ENCODE data around the gene FAM13C.

Gene FAM13C

DNA sequence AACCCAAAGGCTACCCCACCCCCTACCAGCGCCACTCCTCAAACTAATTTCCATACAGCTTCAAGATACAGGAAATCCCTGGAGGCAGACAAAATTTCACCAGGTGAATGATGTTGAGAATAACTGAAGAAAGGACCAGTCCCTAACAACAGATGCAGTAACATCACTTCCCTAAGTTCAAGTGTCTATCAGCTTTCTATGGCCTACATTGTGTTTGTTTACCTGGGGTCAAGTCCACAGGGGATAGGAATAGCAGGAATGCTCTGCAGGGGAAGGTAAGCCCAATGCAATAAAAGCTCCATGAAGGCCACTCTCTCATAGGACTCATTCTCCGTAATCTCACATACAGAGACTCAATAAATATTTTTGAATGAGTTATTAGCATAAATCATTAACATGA is 26.9 kb downstream of the FAM13C start:
- H3K36me3 ChIP-seq (ENCODE audit: insufficient read depth, low read length), result no peaks in the 10 kb centered on the region
- H3K4me3 ChIP-seq, result no peak overlapping the region
- DNase-seq (ENCODE audit: low read depth, low spot score), result no peak
- H3K27ac ChIP-seq, result no peak overlapping the region
- TF ChIP-seq EZH2 (IDR thresholded peaks at IDR 0.05) (no peak), POLR2AphosphoS5 (IDR thresholded peaks at IDR 0.05; ENCODE audit: borderline replicate concordance, low read depth, low read length) (no peak), FOXP2 (optimal IDR thresholded peaks at IDR 0.05; ENCODE audit: control extremely low read depth, extremely low read length, insufficient read depth) (no peak)
- no peaks in the 10 kb centered on the region for H3K9me3 ChIP-seq (ENCODE audit: low read depth, low read length)
- H3K9ac ChIP-seq (ENCODE audit: insufficient read length), result no peak overlapping the region

DNA sequence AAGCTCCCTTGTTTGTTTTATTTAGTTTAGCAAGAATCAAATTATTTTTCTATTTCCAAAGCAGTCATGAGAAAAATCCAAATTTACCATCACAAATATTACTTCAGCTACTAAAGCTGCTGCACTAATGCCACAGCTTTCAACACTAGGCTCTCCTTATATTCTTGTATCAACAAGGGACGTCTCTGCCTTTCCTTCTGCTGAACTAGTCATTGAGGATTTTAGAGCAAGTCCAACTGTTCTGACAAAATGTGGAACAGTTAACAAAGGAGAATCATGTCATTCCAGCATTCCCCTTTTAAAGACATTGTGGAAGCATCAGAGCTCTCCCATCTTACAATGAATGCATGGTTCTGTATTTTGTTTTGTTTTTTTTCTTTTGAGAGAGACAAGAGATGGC is 28.6 kb downstream of the FAM13C start:
- Histone ChIP-seq H3K9me3 (ENCODE audit: low read depth, low read length) (no peaks in the 10 kb centered on the region), H3K27ac (no peak overlapping the region), H3K9ac (ENCODE audit: insufficient read length) (no peak overlapping the region), H3K36me3 (ENCODE audit: insufficient read depth, low read length) (no peaks in the 10 kb centered on the region), H3K4me3 (no peak overlapping the region)
- no peak for TF ChIP-seq FOXP2 (optimal IDR thresholded peaks at IDR 0.05; ENCODE audit: control extremely low read depth, extremely low read length, insufficient read depth)
- TF ChIP-seq EZH2 (IDR thresholded peaks at IDR 0.05), result no peak
- TF ChIP-seq POLR2AphosphoS5 (IDR thresholded peaks at IDR 0.05; ENCODE audit: borderline replicate concordance, low read depth, low read length), result no peak
- no peak for DNase-seq (ENCODE audit: low read depth, low spot score)

DNA sequence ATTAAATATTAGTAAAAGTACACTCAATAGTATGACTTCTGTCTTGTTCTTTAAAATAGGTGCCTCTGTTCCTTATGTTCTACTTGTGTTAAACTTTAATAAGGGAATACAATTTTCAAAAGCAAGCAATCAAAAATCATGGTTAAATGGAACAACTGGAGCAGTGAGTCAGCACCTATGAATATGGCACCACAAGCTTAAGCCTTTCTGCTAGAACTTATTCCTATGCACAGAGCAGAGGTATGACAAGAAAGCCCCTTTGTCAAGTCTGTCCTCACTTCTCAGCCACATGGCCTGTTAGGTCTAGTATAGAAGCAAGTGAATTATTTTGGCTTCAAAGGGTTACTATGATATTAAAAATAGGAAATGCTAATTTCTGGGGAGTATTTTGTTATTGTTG is 29.8 kb downstream of the FAM13C start:
- TF ChIP-seq POLR2AphosphoS5 (IDR thresholded peaks at IDR 0.05; ENCODE audit: borderline replicate concordance, low read depth, low read length) (no peak), FOXP2 (optimal IDR thresholded peaks at IDR 0.05; ENCODE audit: control extremely low read depth, extremely low read length, insufficient read depth) (no peak), EZH2 (IDR thresholded peaks at IDR 0.05) (no peak)
- no peak for DNase-seq (ENCODE audit: low read depth, low spot score)
- no peak overlapping the region for H3K27ac ChIP-seq
- no peaks in the 10 kb centered on the region for H3K9me3 ChIP-seq (ENCODE audit: low read depth, low read length)
- no peaks in the 10 kb centered on the region for H3K36me3 ChIP-seq (ENCODE audit: insufficient read depth, low read length)
- no peak overlapping the region for H3K9ac ChIP-seq (ENCODE audit: insufficient read length)
- H3K4me3 ChIP-seq, result no peak overlapping the region

DNA sequence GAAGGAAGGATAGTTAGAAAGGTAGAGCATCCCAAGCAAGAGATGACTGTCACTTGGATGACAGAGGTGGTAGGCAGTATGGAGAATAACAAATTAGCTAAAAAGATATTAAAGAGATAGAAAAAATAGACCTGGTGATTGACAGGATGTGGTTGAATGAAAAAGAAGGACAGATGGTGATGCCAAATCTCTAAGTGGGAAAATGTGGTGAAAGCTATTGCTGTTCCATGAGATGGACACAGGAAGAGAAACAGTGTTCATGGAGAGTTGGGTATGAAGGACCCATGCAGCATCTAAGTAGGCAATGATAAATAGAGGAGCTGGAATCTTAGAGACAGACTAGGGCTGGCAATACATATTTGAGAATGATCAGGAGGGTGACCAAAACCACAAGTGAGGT is 30.7 kb downstream of the FAM13C start:
- no peak for TF ChIP-seq FOXP2 (optimal IDR thresholded peaks at IDR 0.05; ENCODE audit: control extremely low read depth, extremely low read length, insufficient read depth)
- no peak for TF ChIP-seq POLR2AphosphoS5 (IDR thresholded peaks at IDR 0.05; ENCODE audit: borderline replicate concordance, low read depth, low read length)
- no peak for TF ChIP-seq EZH2 (IDR thresholded peaks at IDR 0.05)
- H3K36me3 ChIP-seq (ENCODE audit: insufficient read depth, low read length), result no peaks in the 10 kb centered on the region
- no peak overlapping the region for H3K4me3 ChIP-seq
- no peak overlapping the region for H3K9ac ChIP-seq (ENCODE audit: insufficient read length)
- no peak for DNase-seq (ENCODE audit: low read depth, low spot score)
- no peaks in the 10 kb centered on the region for H3K9me3 ChIP-seq (ENCODE audit: low read depth, low read length)
- H3K27ac ChIP-seq, result no peak overlapping the region

DNA sequence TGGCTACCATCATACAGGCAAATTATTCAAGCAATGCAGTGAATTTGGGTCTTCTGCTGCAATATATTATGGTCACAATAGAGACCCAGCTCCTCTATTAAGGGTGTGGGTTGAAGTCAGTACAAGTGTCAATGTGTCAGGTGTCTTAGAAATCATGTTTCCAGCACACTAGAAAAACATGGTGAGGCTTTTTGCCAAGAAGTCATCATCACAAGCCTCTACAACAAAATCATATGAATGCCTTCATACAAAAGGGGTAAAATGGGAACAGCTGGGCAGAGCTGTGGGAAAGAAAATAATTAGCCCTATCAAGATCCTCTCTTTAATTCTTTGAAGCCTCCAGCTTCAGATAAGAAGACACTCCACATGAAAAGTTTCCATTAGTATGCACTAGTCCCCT is 37.2 kb downstream of the FAM13C start:
- Histone ChIP-seq H3K9me3 (ENCODE audit: low read depth, low read length) (no peaks in the 10 kb centered on the region), H3K36me3 (ENCODE audit: insufficient read depth, low read length) (no peaks in the 10 kb centered on the region), H3K9ac (ENCODE audit: insufficient read length) (no peak overlapping the region), H3K27ac (no peak overlapping the region), H3K4me3 (no peak overlapping the region)
- DNase-seq (ENCODE audit: low read depth, low spot score), result no peak
- TF ChIP-seq POLR2AphosphoS5 (IDR thresholded peaks at IDR 0.05; ENCODE audit: borderline replicate concordance, low read depth, low read length) (no peak), EZH2 (IDR thresholded peaks at IDR 0.05) (no peak), FOXP2 (optimal IDR thresholded peaks at IDR 0.05; ENCODE audit: control extremely low read depth, extremely low read length, insufficient read depth) (no peak)

DNA sequence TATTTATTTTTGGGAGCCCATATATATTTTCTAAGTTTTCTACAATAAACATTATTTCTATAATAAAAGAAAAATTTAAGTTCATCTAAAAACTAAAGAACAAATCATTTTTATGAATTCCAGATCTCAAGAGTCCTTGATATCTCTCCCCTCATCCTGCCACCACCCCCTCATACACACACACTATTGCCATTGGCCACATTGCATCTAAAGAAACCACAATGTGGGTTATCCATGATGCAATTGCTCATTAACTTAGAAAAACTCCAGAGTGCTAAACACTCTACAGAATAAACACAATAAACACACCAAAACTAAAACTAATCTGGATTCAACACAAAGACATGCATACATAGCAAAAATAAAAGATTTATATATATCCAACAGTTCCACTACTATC is 37.8 kb downstream of the FAM13C start:
- H3K36me3 ChIP-seq (ENCODE audit: insufficient read depth, low read length), result no peaks in the 10 kb centered on the region
- H3K9me3 ChIP-seq (ENCODE audit: low read depth, low read length), result no peaks in the 10 kb centered on the region
- no peak overlapping the region for H3K9ac ChIP-seq (ENCODE audit: insufficient read length)
- no peak for TF ChIP-seq EZH2 (IDR thresholded peaks at IDR 0.05)
- no peak for TF ChIP-seq POLR2AphosphoS5 (IDR thresholded peaks at IDR 0.05; ENCODE audit: borderline replicate concordance, low read depth, low read length)
- no peak for TF ChIP-seq FOXP2 (optimal IDR thresholded peaks at IDR 0.05; ENCODE audit: control extremely low read depth, extremely low read length, insufficient read depth)
- H3K4me3 ChIP-seq, result no peak overlapping the region
- H3K27ac ChIP-seq, result no peak overlapping the region
- DNase-seq (ENCODE audit: low read depth, low spot score), result no peak

DNA sequence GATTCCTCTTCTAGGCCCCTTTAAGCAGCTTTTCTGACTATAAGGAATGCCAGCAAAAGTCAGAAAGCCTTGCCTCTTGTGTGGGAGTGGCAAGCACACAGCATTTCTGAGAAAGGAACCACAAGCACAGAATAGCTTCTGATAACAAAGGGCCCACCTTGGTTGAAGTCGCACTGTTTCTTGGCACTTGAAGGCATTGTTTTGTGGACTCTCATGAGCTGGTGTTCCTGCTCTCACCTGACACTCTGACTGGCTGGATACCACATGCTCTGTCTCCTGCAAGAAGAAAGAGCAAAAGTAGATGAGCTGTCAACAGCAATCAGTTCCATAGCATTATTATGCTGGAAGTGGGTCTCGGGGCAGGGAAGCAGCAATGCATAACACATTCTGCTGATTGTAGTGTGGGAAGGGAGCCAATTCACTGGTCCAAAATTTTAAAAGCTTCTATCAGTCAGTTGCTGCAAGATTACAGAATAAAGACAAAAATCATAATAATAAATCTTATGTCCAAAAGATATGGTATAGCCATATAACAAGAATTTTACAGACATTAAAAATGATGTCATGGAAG is 38.4 kb downstream of the FAM13C start:
- TF ChIP-seq FOXP2 (optimal IDR thresholded peaks at IDR 0.05; ENCODE audit: control extremely low read depth, extremely low read length, insufficient read depth), result no peak
- TF ChIP-seq EZH2 (IDR thresholded peaks at IDR 0.05), result no peak
- TF ChIP-seq POLR2AphosphoS5 (IDR thresholded peaks at IDR 0.05; ENCODE audit: borderline replicate concordance, low read depth, low read length), result no peak
- DNase-seq (ENCODE audit: low read depth, low spot score), result no peak
- no peaks in the 10 kb centered on the region for H3K9me3 ChIP-seq (ENCODE audit: low read depth, low read length)
- no peak overlapping the region for H3K9ac ChIP-seq (ENCODE audit: insufficient read length)
- H3K4me3 ChIP-seq, result no peak overlapping the region
- H3K27ac ChIP-seq, result no peak overlapping the region
- H3K36me3 ChIP-seq (ENCODE audit: insufficient read depth, low read length), result no peaks in the 10 kb centered on the region

DNA sequence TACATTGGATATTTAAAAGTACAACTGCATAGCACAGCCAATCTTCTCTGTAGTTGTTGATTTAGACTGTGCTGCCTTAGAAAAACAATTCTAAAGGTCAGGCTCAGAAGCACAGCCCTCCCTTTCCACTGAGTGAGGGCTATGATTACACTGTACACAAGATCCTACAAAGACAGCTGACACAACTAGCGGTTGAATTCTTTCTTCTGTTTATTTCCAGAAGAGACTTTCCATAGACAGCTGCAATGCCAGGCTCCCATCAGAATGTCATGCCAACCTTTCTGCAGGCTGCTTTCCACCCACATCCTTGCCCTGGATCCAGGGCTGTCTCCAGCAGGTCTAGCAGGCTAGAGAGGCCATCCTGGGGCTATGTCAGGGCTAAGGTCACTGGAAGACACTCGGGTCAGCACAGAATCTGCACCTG is 39.3 kb downstream of the FAM13C start:
- Histone ChIP-seq H3K9me3 (ENCODE audit: low read depth, low read length) (no peaks in the 10 kb centered on the region), H3K4me3 (no peak overlapping the region), H3K36me3 (ENCODE audit: insufficient read depth, low read length) (no peaks in the 10 kb centered on the region), H3K27ac (no peak overlapping the region), H3K9ac (ENCODE audit: insufficient read length) (no peak overlapping the region)
- no peak for DNase-seq (ENCODE audit: low read depth, low spot score)
- TF ChIP-seq FOXP2 (optimal IDR thresholded peaks at IDR 0.05; ENCODE audit: control extremely low read depth, extremely low read length, insufficient read depth) (no peak), POLR2AphosphoS5 (IDR thresholded peaks at IDR 0.05; ENCODE audit: borderline replicate concordance, low read depth, low read length) (no peak), EZH2 (IDR thresholded peaks at IDR 0.05) (no peak)

DNA sequence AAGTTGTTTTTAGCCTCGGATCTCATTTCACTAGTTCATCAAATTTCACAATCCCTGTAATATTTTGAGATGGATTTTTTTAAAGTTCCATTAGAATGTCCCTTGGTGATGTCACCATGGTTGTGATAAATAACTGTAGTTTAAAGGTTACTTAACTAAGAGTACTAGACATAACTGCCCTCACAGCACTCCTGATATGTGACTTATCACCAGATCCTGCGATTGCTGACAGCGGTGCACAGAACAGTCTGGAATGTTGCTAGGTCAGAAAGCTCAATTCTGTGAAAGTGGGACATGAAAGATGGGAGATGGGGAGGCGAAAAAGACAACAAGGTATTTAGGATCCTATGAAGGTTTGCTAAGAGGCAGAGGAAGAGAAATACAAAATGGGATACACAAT is 40.2 kb downstream of the FAM13C start:
- no peak for DNase-seq (ENCODE audit: low read depth, low spot score)
- Histone ChIP-seq H3K27ac (no peak overlapping the region), H3K9ac (ENCODE audit: insufficient read length) (no peak overlapping the region), H3K4me3 (no peak overlapping the region), H3K36me3 (ENCODE audit: insufficient read depth, low read length) (no peaks in the 10 kb centered on the region), H3K9me3 (ENCODE audit: low read depth, low read length) (no peaks in the 10 kb centered on the region)
- TF ChIP-seq FOXP2 (optimal IDR thresholded peaks at IDR 0.05; ENCODE audit: control extremely low read depth, extremely low read length, insufficient read depth), result no peak
- TF ChIP-seq EZH2 (IDR thresholded peaks at IDR 0.05), result no peak
- TF ChIP-seq POLR2AphosphoS5 (IDR thresholded peaks at IDR 0.05; ENCODE audit: borderline replicate concordance, low read depth, low read length), result no peak
